Measurements from ENCODE around the gene DDX54. TPM values are rescaled to one million over a fixed set of nuclear protein-coding genes. Genes with fewer than 3 reads are reported as not detected.

Gene DDX54
- total RNA-seq, 4 donors from 2014 or later = 53.9 to 71.8 (median 63.9) TPM

- WGBS = 56% methylated on average over 23 of the region's 32 CpGs
- Histone ChIP-seq H3K9me3 (no peaks in the 10 kb centered on the region), H3K4me1 (no peaks in the 10 kb centered on the region), H3K27ac (no peak overlapping the region), H3K4me3 (no peak overlapping the region), H3K27me3 (no peaks in the 10 kb centered on the region), H3K36me3 (peaks cover 100% of the 10 kb centered on the region)
- TF ChIP-seq EP300 (IDR thresholded peaks at IDR 0.05) = no peak
- TF ChIP-seq, protein P1, sequence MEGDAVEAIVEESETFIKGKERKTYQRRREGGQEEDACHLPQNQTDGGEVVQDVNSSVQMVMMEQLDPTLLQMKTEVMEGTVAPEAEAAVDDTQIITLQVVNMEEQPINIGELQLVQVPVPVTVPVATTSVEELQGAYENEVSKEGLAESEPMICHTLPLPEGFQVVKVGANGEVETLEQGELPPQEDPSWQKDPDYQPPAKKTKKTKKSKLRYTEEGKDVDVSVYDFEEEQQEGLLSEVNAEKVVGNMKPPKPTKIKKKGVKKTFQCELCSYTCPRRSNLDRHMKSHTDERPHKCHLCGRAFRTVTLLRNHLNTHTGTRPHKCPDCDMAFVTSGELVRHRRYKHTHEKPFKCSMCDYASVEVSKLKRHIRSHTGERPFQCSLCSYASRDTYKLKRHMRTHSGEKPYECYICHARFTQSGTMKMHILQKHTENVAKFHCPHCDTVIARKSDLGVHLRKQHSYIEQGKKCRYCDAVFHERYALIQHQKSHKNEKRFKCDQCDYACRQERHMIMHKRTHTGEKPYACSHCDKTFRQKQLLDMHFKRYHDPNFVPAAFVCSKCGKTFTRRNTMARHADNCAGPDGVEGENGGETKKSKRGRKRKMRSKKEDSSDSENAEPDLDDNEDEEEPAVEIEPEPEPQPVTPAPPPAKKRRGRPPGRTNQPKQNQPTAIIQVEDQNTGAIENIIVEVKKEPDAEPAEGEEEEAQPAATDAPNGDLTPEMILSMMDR (IDR thresholded peaks at IDR 0.05) = peak; percentile 89 to 99
- DNase-seq (ENCODE audit: low spot score in 2 of 2) = peak in 1 of 2 donors; percentile 77
Observed at GRCh38 chr12:113174461-113175384, 10.6 kb downstream of the DDX54 start.

DNA sequence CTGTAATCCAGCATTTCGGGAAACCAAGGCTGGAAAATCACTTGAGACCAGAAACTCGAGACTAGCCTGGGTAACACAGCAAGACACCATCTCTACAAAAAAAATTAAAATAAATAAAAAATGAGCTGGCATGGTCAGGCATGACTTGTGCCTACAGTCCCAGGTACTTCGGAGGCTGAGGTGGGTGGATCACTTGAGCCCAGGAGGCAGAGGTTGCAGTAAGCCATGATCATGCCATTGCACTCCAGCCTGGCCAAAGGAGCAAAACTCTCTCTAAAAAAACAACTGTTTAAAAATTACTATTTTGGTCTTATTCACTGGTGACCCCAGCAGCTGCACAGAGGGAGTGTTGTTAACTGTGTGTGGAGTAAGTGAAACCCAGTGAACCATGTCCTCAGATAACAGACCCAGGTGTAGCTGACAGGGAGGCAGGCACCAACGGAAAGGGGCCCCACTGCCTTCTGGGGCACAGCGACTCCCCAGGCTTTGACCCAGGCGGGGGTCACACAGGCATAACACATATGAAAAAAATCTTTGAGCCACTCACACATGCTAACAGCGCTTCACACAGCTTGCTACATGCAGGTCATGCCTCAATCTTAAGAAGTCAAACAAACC lies 12.1 kb downstream of the DDX54 start:
- Histone ChIP-seq H3K27ac (no peak overlapping the region), H3K4me1 (no peaks in the 10 kb centered on the region), H3K27me3 (no peaks in the 10 kb centered on the region), H3K4me3 (no peak overlapping the region), H3K36me3 (peaks cover 100% of the 10 kb centered on the region), H3K9me3 (no peaks in the 10 kb centered on the region)
- TF ChIP-seq EP300 (IDR thresholded peaks at IDR 0.05) (no peak), POLR2AphosphoS5 (IDR thresholded peaks at IDR 0.05) (no peak), POLR2A (IDR thresholded peaks at IDR 0.05) (no peak)
- TF ChIP-seq, protein P1 (IDR thresholded peaks at IDR 0.05) = no peak
- DNase-seq (ENCODE audit: low spot score in 2 of 2) = no peak
- 93% methylated on average over 7 of the region's 7 CpGs for WGBS

GRCh38 chr12:113172185-113172584 lies 13.1 kb downstream of the DDX54 start:
- no peak overlapping the region for H3K27ac ChIP-seq
- no peaks in the 10 kb centered on the region for H3K27me3 ChIP-seq
- H3K4me1 ChIP-seq = no peaks in the 10 kb centered on the region
- no peak for DNase-seq (ENCODE audit: low spot score in 2 of 2)
- no peaks in the 10 kb centered on the region for H3K9me3 ChIP-seq
- no peak overlapping the region for H3K4me3 ChIP-seq
- WGBS = 93% methylated on average over 20 of the region's 20 CpGs
- H3K36me3 ChIP-seq = peaks cover 100% of the 10 kb centered on the region
- no peak for TF ChIP-seq POLR2A (IDR thresholded peaks at IDR 0.05)
- TF ChIP-seq EP300 (IDR thresholded peaks at IDR 0.05) = no peak
- TF ChIP-seq, protein P1 (IDR thresholded peaks at IDR 0.05) = no peak
- no peak for TF ChIP-seq POLR2AphosphoS5 (IDR thresholded peaks at IDR 0.05)

DNA sequence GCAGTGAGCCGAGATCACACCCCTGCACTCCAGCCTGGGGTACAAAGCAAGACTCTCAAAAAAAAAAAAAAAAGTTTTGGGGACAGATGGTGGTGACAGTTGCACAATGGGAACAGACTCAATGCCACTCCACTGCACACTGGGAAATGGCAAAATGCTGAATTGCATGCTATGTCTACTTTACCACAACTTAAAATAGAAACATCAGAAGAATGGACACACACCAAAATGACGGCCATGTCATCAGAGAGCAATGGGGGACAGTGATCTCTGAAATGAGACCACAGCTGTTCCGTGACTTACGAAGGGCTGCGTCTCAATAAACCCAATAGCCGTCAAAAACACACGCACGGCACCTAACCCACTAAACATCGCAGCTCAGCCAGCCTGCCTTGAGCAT lies 13.7 kb downstream of the DDX54 start:
- H3K4me3 ChIP-seq = no peak overlapping the region
- 92% methylated on average over 9 of the region's 9 CpGs for WGBS
- no peak for DNase-seq (ENCODE audit: low spot score in 2 of 2)
- TF ChIP-seq, protein P1 (IDR thresholded peaks at IDR 0.05) = no peak
- no peak for TF ChIP-seq EP300 (IDR thresholded peaks at IDR 0.05)
- no peak for TF ChIP-seq POLR2A (IDR thresholded peaks at IDR 0.05)
- TF ChIP-seq POLR2AphosphoS5 (IDR thresholded peaks at IDR 0.05) = no peak
- H3K27ac ChIP-seq = no peak overlapping the region
- H3K27me3 ChIP-seq = no peaks in the 10 kb centered on the region
- H3K4me1 ChIP-seq = no peaks in the 10 kb centered on the region
- no peaks in the 10 kb centered on the region for H3K9me3 ChIP-seq
- H3K36me3 ChIP-seq = peaks cover 100% of the 10 kb centered on the region

GRCh38 chr12:113170926-113171325 lies 14.4 kb downstream of the DDX54 start:
- Histone ChIP-seq H3K4me3 (no peak overlapping the region), H3K9me3 (no peaks in the 10 kb centered on the region), H3K27me3 (no peaks in the 10 kb centered on the region), H3K27ac (no peak overlapping the region), H3K4me1 (no peaks in the 10 kb centered on the region), H3K36me3 (peaks cover 100% of the 10 kb centered on the region)
- WGBS = 97% methylated on average over 4 of the region's 4 CpGs
- DNase-seq (ENCODE audit: low spot score in 2 of 2) = no peak
- TF ChIP-seq, protein P1 (IDR thresholded peaks at IDR 0.05) = no peak
- TF ChIP-seq EP300 (IDR thresholded peaks at IDR 0.05) (no peak), POLR2A (IDR thresholded peaks at IDR 0.05) (no peak), POLR2AphosphoS5 (IDR thresholded peaks at IDR 0.05) (no peak)

All from suprapubic skin (tissue), 4 donors.